Body of pancreas (tissue), 4 donors: Measurements from ENCODE around the gene ZMYND11.

Experiments
- CTCF ChIP-seq, 7 experiments: fragments of 450-650 bp in 4 of 7; fragments of 200-600 bp in 3 of 7; sonication (generic) in 3 of 7; IDR thresholded peaks; one replicate each; pipeline ENCODE4 v1.5.1; 2016 to 2019; ENCODE audit warnings: antibody characterized with exemption in 7 of 7
- POLR2A ChIP-seq, 3 donors: fragments of 450-650 bp; IDR thresholded peaks; one replicate each; pipeline ENCODE4 v1.6.1; 2016; ENCODE audit warnings: antibody characterized with exemption in 3 of 3, mild to moderate bottlenecking in 2 of 3

GRCh38 chr10:219731-220472, 84.6 kb downstream of the ZMYND11 start:
- TF ChIP-seq CTCF (IDR thresholded peaks at IDR 0.05) (no peak), POLR2A (IDR thresholded peaks at IDR 0.05) (no peak)
